ENCODE results near the gene KCNJ10.

The KCNJ10 gene

DNA sequence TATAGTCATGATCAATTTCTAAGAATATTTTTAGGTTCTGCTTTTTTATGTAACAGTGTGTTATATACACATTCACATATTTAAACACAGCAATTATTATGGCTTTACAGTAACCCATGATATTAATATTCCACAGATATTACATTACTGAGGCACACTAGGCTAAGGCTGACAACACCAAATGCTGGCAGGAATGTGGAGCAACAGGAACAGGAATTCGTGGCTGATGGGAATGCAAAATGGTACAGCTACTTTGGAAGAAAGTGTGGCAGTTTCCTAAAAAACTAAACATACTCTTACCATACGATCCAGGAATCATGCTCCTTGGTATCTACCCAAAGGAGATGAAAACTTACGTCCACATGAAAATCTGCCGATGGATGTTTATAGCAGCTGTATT lies 9.5 kb upstream of the KCNJ10 start:
- Histone ChIP-seq H3K27me3 (replicated peaks) (peaks cover 54% of the 10 kb centered on the region), H3K27ac (no peak overlapping the region), H3K4me3 (ENCODE audit: low read depth, low read length) (no peak overlapping the region), H3K36me3 (replicated peaks) (no peaks in the 10 kb centered on the region)
- DNase-seq = no peak
- TF ChIP-seq, protein P1, sequence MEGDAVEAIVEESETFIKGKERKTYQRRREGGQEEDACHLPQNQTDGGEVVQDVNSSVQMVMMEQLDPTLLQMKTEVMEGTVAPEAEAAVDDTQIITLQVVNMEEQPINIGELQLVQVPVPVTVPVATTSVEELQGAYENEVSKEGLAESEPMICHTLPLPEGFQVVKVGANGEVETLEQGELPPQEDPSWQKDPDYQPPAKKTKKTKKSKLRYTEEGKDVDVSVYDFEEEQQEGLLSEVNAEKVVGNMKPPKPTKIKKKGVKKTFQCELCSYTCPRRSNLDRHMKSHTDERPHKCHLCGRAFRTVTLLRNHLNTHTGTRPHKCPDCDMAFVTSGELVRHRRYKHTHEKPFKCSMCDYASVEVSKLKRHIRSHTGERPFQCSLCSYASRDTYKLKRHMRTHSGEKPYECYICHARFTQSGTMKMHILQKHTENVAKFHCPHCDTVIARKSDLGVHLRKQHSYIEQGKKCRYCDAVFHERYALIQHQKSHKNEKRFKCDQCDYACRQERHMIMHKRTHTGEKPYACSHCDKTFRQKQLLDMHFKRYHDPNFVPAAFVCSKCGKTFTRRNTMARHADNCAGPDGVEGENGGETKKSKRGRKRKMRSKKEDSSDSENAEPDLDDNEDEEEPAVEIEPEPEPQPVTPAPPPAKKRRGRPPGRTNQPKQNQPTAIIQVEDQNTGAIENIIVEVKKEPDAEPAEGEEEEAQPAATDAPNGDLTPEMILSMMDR (IDR thresholded peaks at IDR 0.05; ENCODE audit: low read depth, low read length, missing control alignments) = no peak
- in situ Hi-C loops (cut with HindIII; ENCODE audit: low pct_ligation_motif_present, low sequenced_read_pairs) = no loop called here

DNA sequence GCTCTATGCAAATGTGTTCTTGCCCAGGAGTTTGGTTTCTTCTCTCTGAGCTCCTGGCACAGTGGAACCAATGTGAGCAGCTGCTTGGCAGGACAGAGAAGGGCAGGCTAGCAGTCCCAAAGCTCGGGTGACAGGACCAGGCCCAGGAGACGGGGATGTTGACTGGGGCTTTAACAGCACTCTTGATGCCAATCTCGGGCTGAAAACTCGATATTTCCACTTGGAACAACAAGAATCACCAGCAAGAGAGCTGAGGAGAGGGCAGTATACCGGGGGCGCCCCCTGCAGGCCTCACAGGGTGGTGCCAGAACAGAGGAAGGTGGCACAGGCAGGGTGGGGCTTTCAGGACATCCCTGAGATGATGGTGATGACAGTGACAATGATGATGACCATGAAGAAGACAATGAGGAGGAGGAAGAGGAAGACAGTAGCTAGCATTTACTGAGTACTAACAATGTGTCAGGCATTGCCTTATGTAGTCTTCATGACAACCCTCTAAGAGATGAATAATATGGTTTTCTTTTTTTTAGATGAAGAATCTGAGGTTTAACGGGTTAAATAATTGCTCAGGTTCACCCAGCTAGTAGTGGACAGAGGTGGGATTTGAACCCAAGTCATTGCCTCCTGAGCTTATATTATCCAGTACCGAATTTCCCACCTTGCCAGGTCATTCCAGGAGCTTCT lies 8.7 kb upstream of the KCNJ10 start:
- in situ Hi-C loops (cut with HindIII; ENCODE audit: low pct_ligation_motif_present, low sequenced_read_pairs) = no loop called here
- H3K27me3 ChIP-seq (replicated peaks) = peaks cover 46% of the 10 kb centered on the region
- peak; percentile 38 for DNase-seq
- TF ChIP-seq, protein P1 (IDR thresholded peaks at IDR 0.05; ENCODE audit: low read depth, low read length, missing control alignments) = peak; percentile 89
- no peaks in the 10 kb centered on the region for H3K36me3 ChIP-seq (replicated peaks)
- no peak overlapping the region for H3K4me3 ChIP-seq (ENCODE audit: low read depth, low read length)
- no peak overlapping the region for H3K27ac ChIP-seq

DNA sequence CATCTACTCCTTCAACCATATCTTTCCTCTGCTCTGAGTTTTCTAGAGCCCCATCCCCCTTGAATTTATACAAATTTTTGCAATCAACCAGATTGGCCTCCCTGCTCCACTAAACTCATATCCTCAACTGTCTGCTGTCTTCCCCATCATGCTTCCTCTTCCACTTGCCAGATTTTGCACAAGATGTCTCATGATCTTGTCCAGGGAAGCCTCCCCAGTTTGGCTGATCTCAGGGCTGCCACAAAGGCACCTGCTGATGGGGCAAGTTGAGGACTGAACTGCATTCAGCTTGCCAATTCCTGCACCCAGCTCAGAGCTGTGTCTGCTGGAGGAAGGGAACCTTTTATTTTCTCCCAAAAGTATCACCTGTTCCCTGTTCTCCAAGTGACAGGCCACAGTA lies 7.5 kb upstream of the KCNJ10 start:
- no peak for DNase-seq
- Histone ChIP-seq H3K27ac (no peak overlapping the region), H3K27me3 (replicated peaks) (peaks cover 34% of the 10 kb centered on the region), H3K4me3 (ENCODE audit: low read depth, low read length) (no peak overlapping the region), H3K36me3 (replicated peaks) (no peaks in the 10 kb centered on the region)
- TF ChIP-seq, protein P1 (IDR thresholded peaks at IDR 0.05; ENCODE audit: low read depth, low read length, missing control alignments) = no peak
- in situ Hi-C loops (cut with HindIII; ENCODE audit: low pct_ligation_motif_present, low sequenced_read_pairs) = no loop called here

DNA sequence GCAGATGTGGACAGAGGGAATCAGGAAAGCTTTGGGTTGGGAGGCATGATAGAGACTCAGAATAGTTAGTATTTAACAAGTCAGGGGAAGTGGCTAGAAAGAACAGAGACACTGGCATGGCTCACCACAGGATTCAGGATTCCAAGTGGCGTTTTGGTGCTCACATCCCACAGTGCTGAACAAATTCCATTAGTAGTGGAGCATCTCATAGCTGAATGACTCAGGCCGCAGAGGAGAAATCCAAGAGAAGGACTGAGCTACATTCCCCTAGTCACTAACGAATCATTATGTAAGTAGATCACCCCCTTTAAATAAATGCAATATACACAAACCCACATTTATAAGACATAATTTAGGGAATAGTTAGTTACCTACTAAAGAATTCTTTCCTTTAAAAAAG lies 6.3 kb upstream of the KCNJ10 start:
- peaks cover 29% of the 10 kb centered on the region for H3K27me3 ChIP-seq (replicated peaks)
- TF ChIP-seq, protein P1 (IDR thresholded peaks at IDR 0.05; ENCODE audit: low read depth, low read length, missing control alignments) = no peak
- no peak for DNase-seq
- H3K27ac ChIP-seq = no peak overlapping the region
- H3K36me3 ChIP-seq (replicated peaks) = no peaks in the 10 kb centered on the region
- no peak overlapping the region for H3K4me3 ChIP-seq (ENCODE audit: low read depth, low read length)
- in situ Hi-C loops (cut with HindIII; ENCODE audit: low pct_ligation_motif_present, low sequenced_read_pairs) = no loop called here

DNA sequence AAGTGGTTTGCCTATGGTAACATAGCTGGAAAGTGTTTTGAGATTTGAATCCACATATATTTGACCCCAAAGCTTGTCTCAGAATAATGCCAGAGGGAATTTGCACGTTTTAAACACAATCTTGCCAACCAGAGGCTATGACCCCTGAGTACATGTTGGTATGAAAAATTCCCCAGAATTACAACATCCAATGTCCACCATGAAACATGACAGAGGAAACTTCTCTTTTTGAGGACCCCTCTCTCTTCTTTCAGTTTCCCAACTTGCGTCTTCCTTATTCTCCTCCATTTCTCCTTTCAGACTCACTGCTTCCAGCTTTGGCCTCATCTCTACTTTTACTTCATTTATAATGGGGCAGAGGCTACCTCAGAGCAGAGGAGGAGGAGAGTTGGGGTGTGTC lies 5.9 kb upstream of the KCNJ10 start:
- Histone ChIP-seq H3K4me3 (ENCODE audit: low read depth, low read length) (no peak overlapping the region), H3K27me3 (replicated peaks) (peaks cover 29% of the 10 kb centered on the region), H3K36me3 (replicated peaks) (no peaks in the 10 kb centered on the region), H3K27ac (no peak overlapping the region)
- in situ Hi-C loops (cut with HindIII; ENCODE audit: low pct_ligation_motif_present, low sequenced_read_pairs) = no loop called here
- TF ChIP-seq, protein P1 (IDR thresholded peaks at IDR 0.05; ENCODE audit: low read depth, low read length, missing control alignments) = no peak
- DNase-seq = no peak

DNA sequence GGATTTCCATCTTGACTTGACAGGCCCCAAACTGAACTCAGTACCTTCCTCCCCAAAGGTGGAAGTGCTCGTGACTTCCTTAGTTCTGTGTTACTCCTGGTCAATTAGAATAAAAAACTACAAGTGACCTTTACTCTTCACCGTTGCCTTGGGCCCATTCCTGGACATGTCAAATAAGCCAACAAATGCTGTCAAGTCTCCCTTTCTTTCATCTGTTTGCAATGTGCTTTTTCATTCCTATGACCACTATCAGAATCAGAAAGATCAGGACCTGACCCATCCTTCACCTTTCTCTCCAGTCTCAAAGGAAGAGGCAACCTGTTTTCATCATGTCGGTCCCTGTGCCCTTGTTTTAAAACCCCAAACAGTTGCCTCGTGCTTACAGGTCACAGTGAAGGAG lies 4.9 kb upstream of the KCNJ10 start:
- Histone ChIP-seq H3K27me3 (replicated peaks) (peaks cover 23% of the 10 kb centered on the region), H3K36me3 (replicated peaks) (no peaks in the 10 kb centered on the region), H3K27ac (no peak overlapping the region), H3K4me3 (ENCODE audit: low read depth, low read length) (no peak overlapping the region)
- in situ Hi-C loops (cut with HindIII; ENCODE audit: low pct_ligation_motif_present, low sequenced_read_pairs) = no loop called here
- DNase-seq = no peak
- TF ChIP-seq, protein P1 (IDR thresholded peaks at IDR 0.05; ENCODE audit: low read depth, low read length, missing control alignments) = no peak
